Neural progenitor cell (in vitro differentiated cells): ENCODE measurements around the gene JADE1.

Experiments
- EZH2 ChIP-seq: fragments of 200-600 bp; sonication (generic); IDR thresholded peaks from 2 replicates; pipeline ENCODE4 v1.6.1; 2017; ENCODE audit warnings: antibody characterized with exemption, mild to moderate bottlenecking, moderate library complexity
- EZH2phosphoT487 ChIP-seq: fragments of 200-600 bp; sonication (generic); IDR thresholded peaks from 2 replicates; pipeline ENCODE4 v1.6.1; 2017; ENCODE audit warnings: antibody characterized with exemption
- TF ChIP-seq, protein P1 (sequence below): fragments of 200-600 bp; sonication (generic); IDR thresholded peaks from 2 replicates; pipeline ENCODE4 v1.5.1; 2017; ENCODE audit warnings: antibody characterized with exemption, mild to moderate bottlenecking

GRCh38 chr4:128906581-128906980 lies 97.1 kb downstream of the JADE1 start:
- no peak for TF ChIP-seq EZH2
- TF ChIP-seq, protein P1, sequence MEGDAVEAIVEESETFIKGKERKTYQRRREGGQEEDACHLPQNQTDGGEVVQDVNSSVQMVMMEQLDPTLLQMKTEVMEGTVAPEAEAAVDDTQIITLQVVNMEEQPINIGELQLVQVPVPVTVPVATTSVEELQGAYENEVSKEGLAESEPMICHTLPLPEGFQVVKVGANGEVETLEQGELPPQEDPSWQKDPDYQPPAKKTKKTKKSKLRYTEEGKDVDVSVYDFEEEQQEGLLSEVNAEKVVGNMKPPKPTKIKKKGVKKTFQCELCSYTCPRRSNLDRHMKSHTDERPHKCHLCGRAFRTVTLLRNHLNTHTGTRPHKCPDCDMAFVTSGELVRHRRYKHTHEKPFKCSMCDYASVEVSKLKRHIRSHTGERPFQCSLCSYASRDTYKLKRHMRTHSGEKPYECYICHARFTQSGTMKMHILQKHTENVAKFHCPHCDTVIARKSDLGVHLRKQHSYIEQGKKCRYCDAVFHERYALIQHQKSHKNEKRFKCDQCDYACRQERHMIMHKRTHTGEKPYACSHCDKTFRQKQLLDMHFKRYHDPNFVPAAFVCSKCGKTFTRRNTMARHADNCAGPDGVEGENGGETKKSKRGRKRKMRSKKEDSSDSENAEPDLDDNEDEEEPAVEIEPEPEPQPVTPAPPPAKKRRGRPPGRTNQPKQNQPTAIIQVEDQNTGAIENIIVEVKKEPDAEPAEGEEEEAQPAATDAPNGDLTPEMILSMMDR = no peak
- TF ChIP-seq EZH2phosphoT487 = no peak
